Bronchial epithelial cell (primary cell): ENCODE measurements around the gene GCLC. TPM values are rescaled to one million over a fixed set of nuclear protein-coding genes. Genes with fewer than 3 reads are reported as not detected.

Source experiments
- DNase-seq: peaks from one replicate; pipeline ENCODE4 v3.0.0-alpha.2; 2010; ENCODE audit warnings: low read depth
- FAIRE-seq: peaks from 2 replicates; lab custom pipeline; 2011; peaks lifted over from hg19 to GRCh38; lab: Jason Lieb, UNC
- H3K27me3 ChIP-seq: 2 replicates; pipeline ENCODE4 v1.5.1; 2011; ENCODE audit warnings: low read length; ENCODE audit not compliant: control insufficient read depth, insufficient read depth
- H3K36me3 ChIP-seq: 2 replicates; pipeline ENCODE4 v1.5.1; 2011; ENCODE audit warnings: low read length; ENCODE audit not compliant: control insufficient read depth, insufficient read depth
- H3K4me3 ChIP-seq: 2 replicates; pipeline ENCODE4 v1.5.1; 2011; ENCODE audit warnings: mild to moderate bottlenecking, low read depth, low read length, control low read depth
- total RNA-seq: library from RNA; depleted of rRNA; stranded (reverse); fragments of >200 nt; gene quantifications from 2 replicates; pipeline ENCODE4 v1.2.1, GENCODE V29; 2014
- TF ChIP-seq, protein P1 (sequence below): IDR thresholded peaks from 2 replicates; pipeline ENCODE4 v1.5.1; 2011; ENCODE audit warnings: mild to moderate bottlenecking, moderate library complexity, low read length, control low read depth, inconsistent platforms; ENCODE audit not compliant: insufficient read depth, severe bottlenecking

Gene GCLC
- total RNA-seq, 1 donor from 2014 or later = 74.8 TPM

DNA sequence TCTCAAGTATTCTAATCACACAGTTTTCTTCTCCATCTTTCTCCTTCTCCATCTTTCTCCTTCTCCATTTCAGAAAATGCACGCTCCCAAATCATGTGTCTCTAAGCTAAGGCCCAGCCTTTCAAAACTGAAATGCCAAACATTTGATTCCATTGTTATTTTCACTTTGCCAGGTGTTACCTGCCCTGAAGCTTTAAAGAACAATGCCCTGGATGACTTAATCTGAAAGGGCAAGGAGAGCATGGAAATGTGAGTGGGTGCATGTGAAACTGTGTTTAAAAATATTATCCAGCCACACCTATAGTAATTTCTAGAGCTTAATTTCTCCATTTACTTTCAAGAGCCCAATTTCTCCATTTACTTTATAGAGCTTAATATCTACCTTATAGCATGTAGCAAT, 42.4 kb upstream of the GCLC start:
- peak; percentile 52 for DNase-seq
- no peaks in the 10 kb centered on the region for H3K36me3 ChIP-seq
- H3K27me3 ChIP-seq = no peaks in the 10 kb centered on the region
- no peak for FAIRE-seq
- H3K4me3 ChIP-seq = no peak overlapping the region
- TF ChIP-seq, protein P1, sequence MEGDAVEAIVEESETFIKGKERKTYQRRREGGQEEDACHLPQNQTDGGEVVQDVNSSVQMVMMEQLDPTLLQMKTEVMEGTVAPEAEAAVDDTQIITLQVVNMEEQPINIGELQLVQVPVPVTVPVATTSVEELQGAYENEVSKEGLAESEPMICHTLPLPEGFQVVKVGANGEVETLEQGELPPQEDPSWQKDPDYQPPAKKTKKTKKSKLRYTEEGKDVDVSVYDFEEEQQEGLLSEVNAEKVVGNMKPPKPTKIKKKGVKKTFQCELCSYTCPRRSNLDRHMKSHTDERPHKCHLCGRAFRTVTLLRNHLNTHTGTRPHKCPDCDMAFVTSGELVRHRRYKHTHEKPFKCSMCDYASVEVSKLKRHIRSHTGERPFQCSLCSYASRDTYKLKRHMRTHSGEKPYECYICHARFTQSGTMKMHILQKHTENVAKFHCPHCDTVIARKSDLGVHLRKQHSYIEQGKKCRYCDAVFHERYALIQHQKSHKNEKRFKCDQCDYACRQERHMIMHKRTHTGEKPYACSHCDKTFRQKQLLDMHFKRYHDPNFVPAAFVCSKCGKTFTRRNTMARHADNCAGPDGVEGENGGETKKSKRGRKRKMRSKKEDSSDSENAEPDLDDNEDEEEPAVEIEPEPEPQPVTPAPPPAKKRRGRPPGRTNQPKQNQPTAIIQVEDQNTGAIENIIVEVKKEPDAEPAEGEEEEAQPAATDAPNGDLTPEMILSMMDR = no peak

DNA sequence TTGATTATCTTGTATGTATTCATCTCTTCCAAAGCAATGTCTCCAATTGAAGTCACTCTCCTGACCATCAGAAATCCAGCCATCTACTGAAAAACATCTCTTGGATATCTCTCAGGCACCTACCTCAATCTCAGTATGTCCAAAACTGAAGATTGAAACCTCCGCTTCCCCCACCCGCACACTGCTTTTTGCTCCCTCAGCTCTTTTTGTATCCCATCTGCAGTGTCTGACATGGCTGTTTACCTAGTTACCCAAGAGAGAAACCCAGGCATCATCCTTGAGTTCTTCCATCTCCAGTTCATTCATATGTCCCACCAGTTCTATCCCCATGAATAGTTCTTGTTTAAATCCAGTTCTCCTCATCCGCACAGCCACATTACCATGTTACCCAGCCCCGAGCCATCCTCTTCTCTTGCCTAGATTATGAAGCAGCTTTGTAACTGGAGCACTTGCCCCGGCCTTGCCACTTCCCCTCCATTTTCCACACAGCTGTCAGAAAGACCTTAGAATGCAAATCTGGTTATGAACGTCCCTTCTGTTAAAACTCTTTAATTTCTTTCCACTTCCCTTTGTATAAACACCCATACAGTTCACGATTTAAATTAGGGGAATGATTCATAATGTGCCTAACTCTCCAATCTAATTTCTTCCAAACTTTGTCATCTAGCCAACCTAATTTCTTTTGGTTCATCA, 40.5 kb upstream of the GCLC start:
- no peak overlapping the region for H3K4me3 ChIP-seq
- H3K36me3 ChIP-seq = no peaks in the 10 kb centered on the region
- TF ChIP-seq, protein P1 = no peak
- no peaks in the 10 kb centered on the region for H3K27me3 ChIP-seq
- FAIRE-seq (no peak), DNase-seq (no peak)

DNA sequence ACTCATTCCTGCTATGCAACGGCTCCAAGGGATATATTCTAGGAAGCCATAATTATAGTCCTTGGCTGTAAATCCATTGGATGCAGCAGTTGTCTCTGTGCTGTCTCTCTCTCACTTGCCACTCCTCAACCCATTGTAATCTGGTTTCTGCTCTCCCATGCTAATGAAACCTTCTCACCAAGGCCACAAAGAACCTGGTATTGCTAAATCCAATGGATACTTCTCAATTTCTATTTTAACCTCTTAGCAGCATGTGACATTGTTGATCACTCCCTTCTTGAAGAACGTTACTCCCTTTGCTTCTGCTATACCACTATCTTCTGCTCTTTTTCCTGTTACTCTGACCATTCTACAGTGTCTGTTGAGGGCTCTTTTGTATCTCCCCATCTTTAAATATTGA, 39.8 kb upstream of the GCLC start:
- FAIRE-seq = no peak
- no peaks in the 10 kb centered on the region for H3K36me3 ChIP-seq
- H3K27me3 ChIP-seq = no peaks in the 10 kb centered on the region
- DNase-seq = no peak
- no peak overlapping the region for H3K4me3 ChIP-seq
- TF ChIP-seq, protein P1 = no peak

DNA sequence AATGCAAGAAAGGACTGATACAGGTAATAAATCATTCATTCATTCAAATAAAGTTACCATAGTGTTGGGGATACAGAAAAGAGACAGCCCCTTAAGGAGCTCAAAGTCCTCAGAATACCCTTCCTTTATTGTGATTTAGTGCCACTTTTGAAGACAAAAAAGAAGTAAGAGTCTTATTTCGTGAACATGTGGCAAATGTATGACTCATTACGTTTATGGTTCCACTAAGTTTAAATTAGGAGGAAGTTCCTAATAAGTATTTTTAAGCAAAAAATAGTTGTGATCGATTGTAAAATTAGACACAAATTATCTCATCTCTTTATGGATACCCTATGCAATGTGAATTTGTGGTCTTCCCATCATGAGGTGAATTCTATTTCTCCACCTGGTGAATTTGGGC, 38.5 kb upstream of the GCLC start:
- TF ChIP-seq, protein P1 = no peak
- no peak for FAIRE-seq
- DNase-seq = no peak
- Histone ChIP-seq H3K36me3 (no peaks in the 10 kb centered on the region), H3K27me3 (no peaks in the 10 kb centered on the region), H3K4me3 (no peak overlapping the region)

DNA sequence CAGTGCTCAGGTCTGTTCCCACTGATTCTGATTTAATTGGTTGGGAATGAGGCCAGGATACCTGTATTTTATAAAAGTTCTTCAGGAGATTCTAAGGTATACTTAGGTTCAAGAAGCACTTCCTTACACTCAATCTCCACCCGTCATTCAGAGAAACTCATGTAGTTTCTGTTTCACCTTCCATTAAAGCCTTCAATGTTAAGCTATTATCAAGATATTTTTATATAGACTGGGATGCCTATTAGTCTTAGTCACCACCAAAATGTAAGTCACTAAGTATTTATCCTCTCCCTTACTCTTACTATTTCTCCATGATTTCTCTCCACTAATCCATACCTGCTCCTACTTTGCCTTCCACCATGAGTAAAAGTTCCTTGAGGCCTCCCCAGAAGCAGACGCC, 38.1 kb upstream of the GCLC start:
- no peaks in the 10 kb centered on the region for H3K27me3 ChIP-seq
- no peak overlapping the region for H3K4me3 ChIP-seq
- peak; percentile 40 for DNase-seq
- TF ChIP-seq, protein P1 = no peak
- H3K36me3 ChIP-seq = no peaks in the 10 kb centered on the region
- no peak for FAIRE-seq

DNA sequence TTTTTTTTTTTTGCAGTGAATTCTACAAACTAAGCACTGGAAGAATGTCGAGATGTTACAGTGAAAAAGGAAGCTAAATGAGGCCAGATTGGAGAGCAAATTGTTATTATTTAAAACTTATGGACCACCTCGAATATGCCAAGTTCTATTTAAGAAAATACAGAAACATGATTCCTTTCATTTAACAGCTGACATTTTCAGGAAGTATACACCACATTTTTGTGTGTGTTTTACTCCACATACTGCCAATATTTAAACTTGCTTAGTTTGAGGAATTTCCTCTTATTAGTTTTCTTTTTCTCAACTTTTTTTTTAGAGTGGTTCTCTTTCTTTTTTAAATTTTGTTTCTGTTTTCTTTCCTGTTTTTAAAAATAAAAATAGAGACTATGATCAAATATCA, 37.0 kb upstream of the GCLC start:
- Histone ChIP-seq H3K27me3 (no peaks in the 10 kb centered on the region), H3K4me3 (no peak overlapping the region), H3K36me3 (no peaks in the 10 kb centered on the region)
- FAIRE-seq (no peak), DNase-seq (no peak)
- TF ChIP-seq, protein P1 = no peak
